Iris pigment epithelial cell (primary cell): ENCODE results near the gene ARSD.
"Not testable (repeated sequence)": the region's sequence is repeated elsewhere in the genome, so short reads cannot be mapped to it uniquely, and the experiment has no call there.

ENCODE experiments used
- DNase-seq: peaks from one replicate; pipeline ENCODE4 v3.0.0-alpha.2; 2011; ENCODE audit warnings: low read depth

ARSD gene, protein sequence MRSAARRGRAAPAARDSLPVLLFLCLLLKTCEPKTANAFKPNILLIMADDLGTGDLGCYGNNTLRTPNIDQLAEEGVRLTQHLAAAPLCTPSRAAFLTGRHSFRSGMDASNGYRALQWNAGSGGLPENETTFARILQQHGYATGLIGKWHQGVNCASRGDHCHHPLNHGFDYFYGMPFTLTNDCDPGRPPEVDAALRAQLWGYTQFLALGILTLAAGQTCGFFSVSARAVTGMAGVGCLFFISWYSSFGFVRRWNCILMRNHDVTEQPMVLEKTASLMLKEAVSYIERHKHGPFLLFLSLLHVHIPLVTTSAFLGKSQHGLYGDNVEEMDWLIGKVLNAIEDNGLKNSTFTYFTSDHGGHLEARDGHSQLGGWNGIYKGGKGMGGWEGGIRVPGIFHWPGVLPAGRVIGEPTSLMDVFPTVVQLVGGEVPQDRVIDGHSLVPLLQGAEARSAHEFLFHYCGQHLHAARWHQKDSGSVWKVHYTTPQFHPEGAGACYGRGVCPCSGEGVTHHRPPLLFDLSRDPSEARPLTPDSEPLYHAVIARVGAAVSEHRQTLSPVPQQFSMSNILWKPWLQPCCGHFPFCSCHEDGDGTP

DNA sequence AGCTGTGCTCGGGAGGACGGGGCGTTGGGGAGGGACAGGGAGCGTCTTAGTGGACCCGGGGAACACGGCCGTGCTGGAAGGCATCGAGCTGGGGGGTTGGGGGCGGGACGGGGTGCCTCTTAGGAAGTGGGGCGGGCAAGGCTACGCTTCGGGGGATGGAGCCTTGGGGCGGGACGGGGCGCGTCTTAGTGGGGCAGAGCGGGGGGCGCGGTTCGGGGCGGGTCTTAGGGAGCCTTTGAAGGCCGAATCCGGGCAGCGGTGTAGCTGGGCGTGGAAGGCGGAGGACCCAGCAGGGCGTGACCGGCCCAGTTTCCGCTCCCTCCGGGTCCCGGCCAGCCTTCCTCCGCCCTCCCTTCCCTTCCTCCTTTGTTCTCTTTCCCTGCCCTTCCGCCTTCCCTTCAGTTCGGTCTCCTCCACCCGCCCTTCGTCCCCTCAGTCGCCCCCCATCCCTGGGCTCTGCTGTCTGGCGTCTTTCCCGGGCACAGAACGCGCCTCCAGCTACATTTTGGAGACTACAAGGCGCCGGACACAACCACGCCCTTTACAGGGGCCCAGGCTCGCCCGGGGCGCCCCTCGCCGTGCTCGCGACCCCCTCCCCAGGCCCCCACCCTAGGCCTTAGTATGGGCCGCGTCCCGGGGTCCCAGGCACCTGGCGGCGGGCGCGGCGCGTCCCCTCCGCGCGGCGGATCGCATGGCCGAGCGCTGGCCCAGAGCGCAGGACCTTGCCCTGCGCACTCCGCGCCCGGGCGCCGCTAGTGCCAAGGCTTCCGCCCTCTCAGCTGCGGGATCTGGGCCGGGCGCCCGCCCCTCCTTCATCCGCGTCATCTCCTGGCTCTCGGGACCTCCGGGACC, at the start of gene ARSD:
Gene ARSD, minus strand, starts transcription at position 757 of the 852 bp plus-strand sequence. Its CDS starts 64 bp downstream, at position 693.
- DNase-seq, result peak; percentile 96

DNA sequence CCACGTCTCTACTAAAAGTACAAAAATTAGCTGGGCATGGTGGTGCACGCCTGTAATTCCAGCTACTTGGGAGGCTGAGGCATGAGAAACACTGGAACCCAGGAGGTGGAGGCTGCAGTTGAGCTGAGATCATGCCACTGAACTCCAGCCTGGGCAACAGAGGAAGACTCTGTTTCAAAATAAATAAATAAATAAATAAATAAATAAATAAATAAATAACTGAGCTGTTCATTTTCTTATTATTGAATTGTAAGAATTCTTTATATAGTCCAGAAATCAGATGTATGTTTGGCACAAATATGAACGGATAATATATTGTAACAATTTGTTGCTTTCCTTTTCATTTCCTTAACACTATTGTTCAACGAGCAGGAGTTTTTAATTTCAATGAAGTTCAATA, 49.5 kb upstream of the ARSD start:
- not testable (repeated sequence) for DNase-seq

DNA sequence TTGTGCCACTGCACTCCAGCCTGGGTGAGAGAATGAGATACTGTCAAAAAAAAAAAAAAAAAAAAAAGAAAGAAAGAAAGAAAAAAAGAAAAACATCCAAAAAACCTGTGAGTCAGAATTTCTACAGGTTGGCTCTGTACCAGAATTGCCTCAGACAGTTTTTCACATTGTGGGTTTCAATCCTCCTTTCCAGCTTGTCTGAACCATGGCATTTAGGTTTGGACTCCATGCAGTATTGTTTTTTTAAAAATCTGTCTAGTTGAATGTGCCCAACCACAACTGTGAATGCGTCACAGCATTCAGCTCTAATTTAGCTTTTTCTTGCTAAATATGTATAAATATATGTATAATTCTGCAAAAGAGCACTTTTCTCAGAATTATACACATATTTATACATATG, 45.8 kb upstream of the ARSD start:
- DNase-seq, result no peak

DNA sequence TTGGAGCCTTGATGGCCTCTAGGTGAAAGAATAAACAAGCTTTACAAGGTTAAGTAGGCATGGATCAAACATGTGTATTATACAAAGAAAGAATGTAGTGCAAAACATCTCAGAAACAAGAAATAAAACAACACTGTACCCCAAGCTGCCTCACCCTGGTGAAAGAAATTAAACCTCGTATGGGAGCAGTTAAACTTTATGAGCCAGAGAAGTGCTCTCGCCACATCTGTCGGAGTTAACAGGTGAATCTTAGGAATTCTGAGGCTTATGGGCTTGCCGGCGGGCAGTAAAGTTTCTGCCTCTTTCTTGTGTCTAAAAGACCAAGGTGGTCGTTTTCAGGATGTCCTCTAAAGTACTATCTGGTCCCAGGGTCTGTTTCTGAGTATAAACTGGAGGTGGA, 43.3 kb upstream of the ARSD start:
- no peak for DNase-seq

GRCh38 chrX:2969021-2969420, 39.9 kb upstream of the ARSD start:
- DNase-seq, result no peak

DNA sequence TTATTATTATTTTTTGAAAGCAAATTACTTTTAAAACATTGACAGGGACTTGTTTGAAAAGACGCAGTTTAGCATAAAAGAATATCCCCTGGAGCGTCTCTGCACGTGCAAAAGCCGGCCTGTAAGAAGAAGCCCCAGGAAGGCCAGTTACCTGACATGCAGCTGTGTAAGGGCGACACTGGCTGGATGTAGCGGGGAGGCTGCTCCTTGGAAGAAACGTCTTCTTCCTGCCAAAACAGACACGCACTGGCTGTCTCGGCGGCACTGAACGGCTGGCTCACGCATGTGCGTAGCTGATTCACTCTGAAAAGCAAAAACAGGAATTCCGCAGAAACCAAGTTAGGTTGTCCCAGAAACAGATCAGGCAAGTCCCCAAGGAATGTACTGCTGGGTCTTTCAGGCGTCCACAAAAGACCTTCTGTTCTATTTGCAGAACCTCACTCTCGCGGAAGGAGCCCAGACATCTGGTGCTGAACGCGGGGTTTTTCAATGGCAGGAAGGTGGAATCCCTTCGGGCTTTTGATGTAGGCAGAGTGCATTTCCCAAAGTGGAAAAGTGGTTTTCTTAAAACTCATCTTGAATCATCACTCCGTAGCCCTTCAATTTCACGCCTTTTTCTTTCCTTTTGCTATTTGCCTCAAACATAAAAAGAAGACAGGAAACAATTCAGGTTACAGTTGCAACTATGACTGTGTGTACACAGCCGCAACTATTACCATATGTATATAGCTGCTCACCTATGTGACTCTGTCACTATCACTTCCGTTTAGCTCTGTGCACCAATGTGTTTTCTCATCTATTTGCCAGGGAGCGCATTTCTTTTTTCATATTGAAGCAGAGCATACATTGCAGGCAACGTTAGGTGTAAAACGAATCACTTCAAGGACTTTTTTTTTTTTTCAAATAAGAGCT, 39.1 kb upstream of the ARSD start:
- DNase-seq, result peak; percentile 71

GRCh38 chrX:2967584-2967983, 38.4 kb upstream of the ARSD start:
- DNase-seq, result no peak

DNA sequence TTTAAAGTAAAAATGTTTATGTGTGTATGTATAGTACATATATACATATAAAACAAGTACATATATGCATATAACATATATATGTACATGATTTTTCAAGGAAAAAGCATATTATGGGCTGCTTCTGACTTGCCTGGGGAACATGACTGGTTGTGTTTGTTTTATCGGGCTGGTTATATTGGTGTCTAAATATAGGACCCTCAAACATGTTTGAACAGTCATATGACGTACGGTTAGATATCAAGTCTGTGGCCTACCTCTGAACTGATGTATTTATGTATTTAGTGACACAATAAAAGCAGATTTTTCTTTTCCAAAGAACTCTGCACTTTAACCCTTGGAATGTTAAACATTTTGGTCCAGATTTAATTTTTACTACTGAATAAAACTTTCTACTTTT, 37.9 kb upstream of the ARSD start:
- no peak for DNase-seq

GRCh38 chrX:2965965-2966364, 36.8 kb upstream of the ARSD start:
- no peak for DNase-seq

- DNase-seq, result peak; percentile 63
These were observed 35.1 kb upstream of the ARSD start for GRCh38 chrX:2963992-2964794.

- not testable (repeated sequence) for DNase-seq
These were observed 34.3 kb upstream of the ARSD start for GRCh38 chrX:2963449-2963848.

- no peak for DNase-seq
These were observed 33.2 kb upstream of the ARSD start for GRCh38 chrX:2962381-2962780.

GRCh38 chrX:2960861-2961515, 31.8 kb upstream of the ARSD start:
- DNase-seq, result no peak

DNA sequence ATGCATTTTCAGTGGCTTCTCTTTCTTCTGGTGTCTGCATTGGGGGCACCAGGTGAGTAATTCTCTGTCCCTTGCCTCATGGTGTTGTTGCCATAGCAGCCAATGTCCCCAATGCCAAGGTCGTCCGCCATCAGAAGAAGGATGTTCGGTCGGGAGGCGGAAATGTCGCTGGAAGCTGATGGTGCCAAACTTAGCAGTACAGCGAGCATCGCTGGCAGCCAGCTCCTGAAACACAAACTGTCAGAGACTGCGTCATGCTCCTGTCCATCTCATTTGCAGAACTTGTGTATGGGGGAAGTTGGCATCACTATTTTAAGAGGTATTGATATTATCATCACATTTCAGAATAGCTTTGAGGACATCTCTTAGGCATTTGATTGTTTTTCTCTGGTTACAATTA, 29.1 kb upstream of the ARSD start:
- DNase-seq, result no peak

DNA sequence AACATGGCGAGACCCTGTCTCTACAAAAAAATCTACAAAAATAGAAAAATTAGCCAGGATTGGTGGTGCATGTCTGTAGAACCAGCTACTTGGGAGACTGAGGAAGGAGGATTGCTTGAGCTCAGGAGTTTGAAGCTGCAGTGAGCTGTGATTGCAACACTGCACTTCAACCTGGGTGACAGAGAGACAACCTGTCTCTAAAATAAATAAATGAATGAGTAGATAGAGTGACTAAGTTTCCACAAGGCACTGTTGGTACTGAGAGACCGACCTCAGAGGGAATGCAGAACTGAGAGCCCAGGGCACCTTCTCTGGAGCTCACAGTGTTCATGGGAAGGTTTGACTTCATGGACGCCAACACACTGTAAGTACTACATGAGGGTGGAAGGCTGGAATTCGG, 26.7 kb upstream of the ARSD start:
- no peak for DNase-seq

- no peak for DNase-seq
These were observed 26.1 kb upstream of the ARSD start for GRCh38 chrX:2955281-2955680.

DNA sequence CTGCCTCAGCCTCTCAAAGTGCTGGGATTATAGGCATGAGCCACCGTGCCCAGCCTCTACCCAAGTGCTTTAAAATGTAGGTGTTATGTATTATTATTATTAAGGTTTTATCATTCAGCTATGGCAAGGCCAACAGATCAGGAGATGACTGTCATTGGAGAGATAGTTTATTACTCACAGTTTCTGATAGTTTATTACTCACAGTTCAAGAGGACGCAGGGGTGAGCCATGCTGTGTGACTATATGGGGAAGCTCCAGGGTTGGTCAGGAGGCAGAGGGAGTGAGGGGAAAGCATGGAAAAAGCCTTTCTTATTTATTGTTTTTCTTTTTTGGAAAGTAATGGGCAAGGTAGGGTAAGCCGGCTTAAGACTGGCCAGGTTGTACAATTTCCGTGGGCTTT, 25.4 kb upstream of the ARSD start:
- peak; percentile 11 for DNase-seq

DNA sequence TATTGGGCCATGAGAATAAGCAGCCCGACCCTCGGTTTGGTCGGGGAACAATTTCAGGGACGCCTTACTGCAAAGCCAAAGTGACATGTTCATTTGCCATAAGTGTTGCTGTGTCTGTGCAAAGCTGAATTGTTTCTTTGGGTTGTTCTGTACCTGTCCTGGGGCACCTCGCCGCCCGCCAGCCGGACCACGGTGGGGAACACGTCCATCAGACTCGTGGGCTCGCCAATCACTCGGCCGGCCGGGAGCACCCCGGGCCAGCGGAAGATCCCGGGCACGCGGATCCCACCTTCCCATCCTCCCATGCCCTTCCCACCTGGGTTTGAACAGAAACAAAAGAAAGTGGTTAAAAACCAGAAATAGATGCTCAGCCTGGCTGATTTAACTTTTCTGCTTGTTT, 8.8 kb upstream of the ARSD start:
- not testable (repeated sequence) for DNase-seq

GRCh38 chrX:2934715-2935710, 5.9 kb upstream of the ARSD start:
- no peak for DNase-seq
